Bone marrow (tissue), 2 donors: ENCODE data around the gene GALK2.
"Not testable (repeated sequence)": the region's sequence is repeated elsewhere in the genome, so short reads cannot be mapped to it uniquely, and the experiment has no call there.

Experiments
- DNase-seq, 2 donors: peaks; one replicate each; lab custom pipeline; 2025; lab: John Stamatoyannopoulos, UW

Gene GALK2

GRCh38 chr15:49343546-49343945, 173.5 kb downstream of the GALK2 start:
- DNase-seq = no peak

- DNase-seq = not testable (repeated sequence)
Observed at GRCh38 chr15:49354439-49354838, 184.4 kb downstream of the GALK2 start.

- no peak for DNase-seq
Observed at GRCh38 chr15:49361370-49361769, 191.3 kb downstream of the GALK2 start.

- DNase-seq = no peak
Observed at GRCh38 chr15:49366496-49366895, 196.4 kb downstream of the GALK2 start.

- DNase-seq = no peak
Observed at GRCh38 chr15:49370782-49371181, 200.7 kb downstream of the GALK2 start.

GRCh38 chr15:49372366-49372765, 202.3 kb downstream of the GALK2 start:
- DNase-seq = no peak

- no peak for DNase-seq
Observed at GRCh38 chr15:49379996-49380395, 209.9 kb downstream of the GALK2 start.

GRCh38 chr15:49380912-49381311, 210.9 kb downstream of the GALK2 start:
- no peak for DNase-seq
